H1 (cell line): ENCODE measurements around the gene FPR3. TPM values are rescaled to one million over a fixed set of nuclear protein-coding genes. Genes with fewer than 3 reads are reported as not detected.

Experiments
- ATF3 ChIP-seq: IDR thresholded peaks from 2 replicates; pipeline ENCODE4 v1.6.1; 2011; ENCODE audit warnings: low read depth, mild to moderate bottlenecking, low read length; ENCODE audit not compliant: insufficient read depth
- CHD2 ChIP-seq: IDR thresholded peaks from 2 replicates; pipeline ENCODE4 v1.6.1; 2012; ENCODE audit warnings: low read length, improper control_type of control experiment
- CHD7 ChIP-seq: fragments of 300-600 bp; sonication (generic); IDR thresholded peaks from 2 replicates; pipeline ENCODE4 v1.7.1; 2012; ENCODE audit warnings: low read length, moderate library complexity, mild to moderate bottlenecking, inconsistent platforms; ENCODE audit not compliant: insufficient replicate concordance
- EGR1 ChIP-seq: IDR thresholded peaks from 2 replicates; pipeline ENCODE4 v1.6.1; 2011; ENCODE audit warnings: low read depth, low read length, borderline replicate concordance
- FOSL1 ChIP-seq: IDR thresholded peaks from 2 replicates; pipeline ENCODE4 v1.6.1; 2011; ENCODE audit warnings: mild to moderate bottlenecking, low read depth, low read length, moderate library complexity; ENCODE audit not compliant: insufficient read depth
- HDAC6 ChIP-seq: IDR thresholded peaks from one replicate; pipeline ENCODE4 v1.7.1; 2012; ENCODE audit warnings: low read depth, mild to moderate bottlenecking, inconsistent platforms, low read length, moderate library complexity
- POLR2AphosphoS5 ChIP-seq: IDR thresholded peaks from 2 replicates; pipeline ENCODE4 v1.6.1; 2011; ENCODE audit warnings: low read depth, low read length
- RBBP5 ChIP-seq: IDR thresholded peaks from 2 replicates; pipeline ENCODE4 v1.7.1; 2012; ENCODE audit warnings: low read depth, mild to moderate bottlenecking, inconsistent platforms, low read length, moderate library complexity, borderline replicate concordance
- RXRA ChIP-seq: IDR thresholded peaks from 2 replicates; pipeline ENCODE4 v1.6.1; 2011; ENCODE audit warnings: low read depth, mild to moderate bottlenecking, low read length, moderate library complexity; ENCODE audit not compliant: insufficient read depth
- SP4 ChIP-seq: IDR thresholded peaks from 2 replicates; pipeline ENCODE4 v1.6.1; 2012; ENCODE audit warnings: low read length, inconsistent platforms
- polyA plus RNA-seq, 7 experiments: library from polyadenylated mRNA; depleted of rRNA in 3 of 7; stranded (reverse) in 5 of 7; unstranded in 2 of 7; fragments of >200 nt in 5 of 7; fragments of 200-250 nt in 2 of 7; gene quantifications; 1 replicate in 5 of 7; 2 replicates in 1 of 7; 4 replicates in 1 of 7; pipeline versions ENCODE4 v1.2.1 to v1.2.3, GENCODE V29; 2011 to 2013; ENCODE audit warnings: missing spikeins in 2 of 7, mixed read lengths in 2 of 7
- total RNA-seq: library from RNA; stranded (reverse); fragmentation: NEBNext Ultra II Directional; extraction: Animal tissue kit (Norgen Biotek cat#: 25700); gene quantifications from 2 replicates; pipeline ENCODE4 v1.2.1, GENCODE V29; 2021

FPR3 gene
- total and polyA plus RNA-seq, 2 of the 8 experiments (the other 6 are each of a cell fraction or from before 2014, with no cell fraction given), result not detected

- TF ChIP-seq CHD7 (no peak), RXRA (no peak), HDAC6 (no peak), ATF3 (no peak), POLR2AphosphoS5 (no peak), SP4 (no peak), FOSL1 (no peak), CHD2 (no peak), EGR1 (no peak), RBBP5 (no peak)
Measured at GRCh38 chr19:51811344-51811743, 16.4 kb downstream of the FPR3 start (continued).
